GM12878 (cell line): ENCODE data around the gene SLC10A4. TPM values are rescaled to one million over a fixed set of nuclear protein-coding genes. Genes with fewer than 3 reads are reported as not detected.
"Not testable (repeated sequence)": the region's sequence is repeated elsewhere in the genome, so short reads cannot be mapped to it uniquely, and the experiment has no call there.

Experiments
- ATAC-seq: fragments of 200-7000 bp; cut with Tn5 transposase; 3 replicates; pipeline ENCODE4 v1.9.1; 2020; ENCODE audit warnings: mild to moderate bottlenecking, moderate library complexity
- BruUV-seq: library from RNA; stranded (reverse); fragments of 400-500 nt; replicated peaks from 2 replicates; lab custom pipeline; 2021; lab: Mats Ljungman, UMichigan
- CTCF ChIA-PET: fragments of 300-600 bp; sonication (Branson Sonifier 250); formaldehyde crosslinking; extraction: SDS; loops from one replicate; lab custom pipeline; 2021; ENCODE audit warnings: inconsistent platforms; lab: Yijun Ruan, JAX
- POLR2A ChIA-PET: fragments of 350-600 bp; formaldehyde crosslinking; extraction: SDS; loops from one replicate; lab custom pipeline; 2021; ENCODE audit warnings: inconsistent platforms; lab: Charles Lee
- RAD21 ChIA-PET: fragments of 300-600 bp; sonication (Branson Sonifier 250); formaldehyde crosslinking; loops from one replicate; lab custom pipeline; 2023; ENCODE audit warnings: antibody characterized with exemption; ENCODE audit not compliant: unreplicated experiment; lab: Charles Lee
- SMC1A ChIA-PET: fragments of 300-600 bp; sonication (Branson Sonifier 250); formaldehyde crosslinking; loops from one replicate; lab custom pipeline; 2023; ENCODE audit not compliant: unreplicated experiment, uncharacterized antibody; lab: Charles Lee
- DNase-seq: peaks from one replicate; pipeline ENCODE4 v3.0.0-alpha.2; 2011; ENCODE audit warnings: low read depth, low spot score
- FAIRE-seq: peaks from 3 replicates; lab custom pipeline; 2011; peaks lifted over from hg19 to GRCh38; lab: Jason Lieb, UNC
- H2AFZ ChIP-seq: 2 replicates; pipeline ENCODE4 v1.6.0; 2011; ENCODE audit warnings: low read depth, low read length, control low read depth; ENCODE audit not compliant: control insufficient read depth
- H3K27ac ChIP-seq: 2 replicates; pipeline ENCODE4 v1.5.1; 2011; ENCODE audit warnings: control low read depth; ENCODE audit not compliant: control insufficient read depth, insufficient read depth
- H3K27me3 ChIP-seq, 2 experiments: replicated peaks in 1 of 2; 2 replicates each; pipeline versions ENCODE4 v1.6.0 to v1.6.1; 2011; ENCODE audit warnings: low read length in 1 of 2; ENCODE audit not compliant: control insufficient read depth in 2 of 2, insufficient read depth in 2 of 2
- H3K36me3 ChIP-seq, 2 experiments: 2 replicates each; pipeline ENCODE4 v1.5.1; 2011; ENCODE audit warnings: low read length in 1 of 2; ENCODE audit not compliant: control insufficient read depth in 2 of 2, insufficient read depth in 2 of 2
- H3K4me1 ChIP-seq: 2 replicates; pipeline ENCODE4 v1.6.1; 2011; ENCODE audit warnings: mild to moderate bottlenecking, low read length, moderate library complexity, mixed read lengths; ENCODE audit not compliant: control insufficient read depth, insufficient read depth
- H3K4me2 ChIP-seq: 2 replicates; pipeline ENCODE4 v1.6.0; 2011; ENCODE audit warnings: control low read depth; ENCODE audit not compliant: control insufficient read depth, insufficient read depth
- H3K4me3 ChIP-seq: fragments of 200-600 bp; sonication (generic); 2 replicates; pipeline ENCODE4 v1.5.1; 2016
- H3K79me2 ChIP-seq: 2 replicates; pipeline ENCODE4 v1.6.0; 2011; ENCODE audit warnings: low read length; ENCODE audit not compliant: control insufficient read depth, insufficient read depth
- H3K9ac ChIP-seq: 2 replicates; pipeline ENCODE4 v1.8.0; 2011; ENCODE audit warnings: low read length, control low read depth, mixed read lengths; ENCODE audit not compliant: control insufficient read depth, insufficient read depth
- H3K9me3 ChIP-seq: replicated peaks from 3 replicates; pipeline ENCODE4 v1.5.1; 2011; ENCODE audit warnings: mild to moderate bottlenecking, low read length; ENCODE audit not compliant: control insufficient read depth, insufficient read depth
- H4K20me1 ChIP-seq: 2 replicates; pipeline ENCODE4 v1.6.0; 2011; ENCODE audit not compliant: control insufficient read depth, insufficient read depth
- CHD4 ChIP-seq: fragments of 200-600 bp; sonication (generic); IDR thresholded peaks from 2 replicates; pipeline ENCODE4 v1.6.1; 2016; ENCODE audit warnings: mild to moderate bottlenecking
- CREM ChIP-seq: IDR thresholded peaks from 2 replicates; pipeline ENCODE4 v1.6.1; 2014; ENCODE audit warnings: antibody characterized with exemption, low read depth
- NFIC ChIP-seq: IDR thresholded peaks from 2 replicates; pipeline ENCODE4 v1.6.1; 2012; ENCODE audit warnings: low read depth, mild to moderate bottlenecking, inconsistent platforms, low read length, moderate library complexity
- NFYA ChIP-seq: IDR thresholded peaks from 2 replicates; pipeline ENCODE4 v1.6.1; 2011; ENCODE audit warnings: low read depth, mild to moderate bottlenecking, low read length, improper control_type of control experiment, borderline replicate concordance
- RCOR1 ChIP-seq: conservative IDR thresholded peaks from 2 replicates; pipeline ENCODE4 v1.6.1; 2012; ENCODE audit warnings: low read depth, low read length, improper control_type of control experiment
- WGBS: methylation state at CpG from one replicate; pipeline ENCODE4 v1.1.6; 2016; ENCODE audit warnings: low lambda C conversion rate; ENCODE audit not compliant: insufficient replicate concordance, insufficient coverage; ENCODE audit errors: missing lambda C conversion rate; 5-methylcytosine and 5-hydroxymethylcytosine counted together
- in situ Hi-C: fragments of 300-500 bp; cut with MboI; formaldehyde crosslinking; loops from 9 replicates; pipeline ENCODE4 v1.14.3; 2018; ENCODE audit warnings: mixed read lengths
- intact Hi-C: fragments of 100-400 bp; cut with micrococcal nuclease; formaldehyde crosslinking; loops from one replicate; pipeline ENCODE4 v1.14.2; 2022; ENCODE audit not compliant: unreplicated experiment
- polyA plus RNA-seq, 11 experiments: library from polyadenylated mRNA; depleted of rRNA in 4 of 11; unstranded in 6 of 11; stranded (reverse) in 5 of 11; fragments of >200 nt; fragmentation: Nextera tagmentation in 4 of 11; fragmentation: Illumina TruSeq in 1 of 11; extraction: Ambion mirVana in 4 of 11; extraction: Trizol in 1 of 11; gene quantifications; 1 replicate in 1 of 11; 2 replicates in 10 of 11; pipeline versions ENCODE4 v1.2.1 to v1.2.3, GENCODE V29; 2011 to 2016; ENCODE audit warnings: inconsistent platforms in 2 of 11, missing spikeins in 2 of 11, low read depth in 1 of 11
- total RNA-seq, 4 experiments: library from RNA; depleted of rRNA in 3 of 4; stranded (reverse); fragments of >200 nt in 3 of 4; fragmentation: Illumina TruSeq in 1 of 4; extraction: Trizol in 1 of 4; gene quantifications; 2 replicates each; pipeline versions ENCODE4 v1.2.1 to v1.2.3, GENCODE V29; 2013 to 2021
- TF ChIP-seq, protein P1 (sequence below): IDR thresholded peaks from 2 replicates; pipeline ENCODE4 v1.6.1; 2012; ENCODE audit warnings: mild to moderate bottlenecking, low read depth, low read length
- TF ChIP-seq, protein P2 (sequence below): fragments of 450-650 bp; IDR thresholded peaks from 2 replicates; pipeline ENCODE4 v1.6.1; 2017; ENCODE audit warnings: antibody characterized with exemption, mild to moderate bottlenecking, moderate library complexity

Gene SLC10A4
- total and polyA plus RNA-seq, 10 of the 15 experiments (the other 5 are each of a cell fraction or from before 2014, with no cell fraction given) = 0.12 TPM; not detected in 9

DNA sequence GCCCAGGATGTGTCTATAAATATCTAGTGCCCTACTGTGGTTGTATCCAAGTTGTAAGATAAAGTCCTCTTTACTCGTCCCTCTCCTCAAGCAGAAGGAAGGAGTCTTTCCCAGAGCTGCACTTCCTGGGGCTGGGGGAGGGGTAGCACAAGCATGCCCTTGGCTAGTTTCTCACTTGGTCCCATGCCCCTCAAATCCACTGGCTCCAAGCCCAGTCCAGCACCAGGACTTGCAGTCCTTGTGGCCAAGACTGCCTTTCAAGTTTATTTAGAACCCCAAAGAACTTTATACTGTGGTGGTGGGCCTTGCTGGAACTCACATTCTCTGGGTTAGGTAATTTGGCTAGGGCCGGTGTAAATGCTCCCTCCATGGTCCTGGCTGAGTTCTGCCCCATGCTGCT is 43.2 kb upstream of the SLC10A4 start:
- 27% methylated on average over 2 of the region's 2 CpGs for WGBS
- POLR2A ChIA-PET = no interaction called here

GRCh38 chr4:48440914-48441313 is 42.2 kb upstream of the SLC10A4 start:
- CTCF ChIA-PET = interaction anchor here (0.8 kb wide), 1 partner anchor 84 kb away, joined by 3 read pairs; no protein-coding TSS in a partner anchor
- RAD21 ChIA-PET = interaction anchor here (1.0 kb wide), 1 partner anchor 521 kb away, joined by 4 read pairs; no protein-coding TSS in a partner anchor
- WGBS = 39% methylated on average over 5 of the region's 5 CpGs

More for the DNA sequence above, 43.2 kb upstream of the SLC10A4 start:
- in situ Hi-C loops = loop anchor here (10.0 kb wide), 1 partner anchor 65 kb away; no protein-coding TSS in a partner anchor
- ATAC-seq (no peak), FAIRE-seq (no peak), DNase-seq (no peak)
- peaks cover 1% of the 10 kb centered on the region; the same call in 1 of the 3 replicates for H3K9me3 ChIP-seq
- H3K4me2 ChIP-seq = no peak overlapping the region
- H4K20me1 ChIP-seq = no peaks in the 10 kb centered on the region
- no peaks in the 10 kb centered on the region for H3K4me1 ChIP-seq
- H3K4me3 ChIP-seq = no peak overlapping the region
- SMC1A ChIA-PET = no interaction called here
- H3K79me2 ChIP-seq = no peaks in the 10 kb centered on the region
- H3K27ac ChIP-seq = no peak overlapping the region
- intact Hi-C loops = no loop called here
- H2AFZ ChIP-seq = no peak overlapping the region
- TF ChIP-seq, protein P1, sequence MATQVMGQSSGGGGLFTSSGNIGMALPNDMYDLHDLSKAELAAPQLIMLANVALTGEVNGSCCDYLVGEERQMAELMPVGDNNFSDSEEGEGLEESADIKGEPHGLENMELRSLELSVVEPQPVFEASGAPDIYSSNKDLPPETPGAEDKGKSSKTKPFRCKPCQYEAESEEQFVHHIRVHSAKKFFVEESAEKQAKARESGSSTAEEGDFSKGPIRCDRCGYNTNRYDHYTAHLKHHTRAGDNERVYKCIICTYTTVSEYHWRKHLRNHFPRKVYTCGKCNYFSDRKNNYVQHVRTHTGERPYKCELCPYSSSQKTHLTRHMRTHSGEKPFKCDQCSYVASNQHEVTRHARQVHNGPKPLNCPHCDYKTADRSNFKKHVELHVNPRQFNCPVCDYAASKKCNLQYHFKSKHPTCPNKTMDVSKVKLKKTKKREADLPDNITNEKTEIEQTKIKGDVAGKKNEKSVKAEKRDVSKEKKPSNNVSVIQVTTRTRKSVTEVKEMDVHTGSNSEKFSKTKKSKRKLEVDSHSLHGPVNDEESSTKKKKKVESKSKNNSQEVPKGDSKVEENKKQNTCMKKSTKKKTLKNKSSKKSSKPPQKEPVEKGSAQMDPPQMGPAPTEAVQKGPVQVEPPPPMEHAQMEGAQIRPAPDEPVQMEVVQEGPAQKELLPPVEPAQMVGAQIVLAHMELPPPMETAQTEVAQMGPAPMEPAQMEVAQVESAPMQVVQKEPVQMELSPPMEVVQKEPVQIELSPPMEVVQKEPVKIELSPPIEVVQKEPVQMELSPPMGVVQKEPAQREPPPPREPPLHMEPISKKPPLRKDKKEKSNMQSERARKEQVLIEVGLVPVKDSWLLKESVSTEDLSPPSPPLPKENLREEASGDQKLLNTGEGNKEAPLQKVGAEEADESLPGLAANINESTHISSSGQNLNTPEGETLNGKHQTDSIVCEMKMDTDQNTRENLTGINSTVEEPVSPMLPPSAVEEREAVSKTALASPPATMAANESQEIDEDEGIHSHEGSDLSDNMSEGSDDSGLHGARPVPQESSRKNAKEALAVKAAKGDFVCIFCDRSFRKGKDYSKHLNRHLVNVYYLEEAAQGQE = no peak
- no peak for TF ChIP-seq NFYA
- TF ChIP-seq, protein P2, sequence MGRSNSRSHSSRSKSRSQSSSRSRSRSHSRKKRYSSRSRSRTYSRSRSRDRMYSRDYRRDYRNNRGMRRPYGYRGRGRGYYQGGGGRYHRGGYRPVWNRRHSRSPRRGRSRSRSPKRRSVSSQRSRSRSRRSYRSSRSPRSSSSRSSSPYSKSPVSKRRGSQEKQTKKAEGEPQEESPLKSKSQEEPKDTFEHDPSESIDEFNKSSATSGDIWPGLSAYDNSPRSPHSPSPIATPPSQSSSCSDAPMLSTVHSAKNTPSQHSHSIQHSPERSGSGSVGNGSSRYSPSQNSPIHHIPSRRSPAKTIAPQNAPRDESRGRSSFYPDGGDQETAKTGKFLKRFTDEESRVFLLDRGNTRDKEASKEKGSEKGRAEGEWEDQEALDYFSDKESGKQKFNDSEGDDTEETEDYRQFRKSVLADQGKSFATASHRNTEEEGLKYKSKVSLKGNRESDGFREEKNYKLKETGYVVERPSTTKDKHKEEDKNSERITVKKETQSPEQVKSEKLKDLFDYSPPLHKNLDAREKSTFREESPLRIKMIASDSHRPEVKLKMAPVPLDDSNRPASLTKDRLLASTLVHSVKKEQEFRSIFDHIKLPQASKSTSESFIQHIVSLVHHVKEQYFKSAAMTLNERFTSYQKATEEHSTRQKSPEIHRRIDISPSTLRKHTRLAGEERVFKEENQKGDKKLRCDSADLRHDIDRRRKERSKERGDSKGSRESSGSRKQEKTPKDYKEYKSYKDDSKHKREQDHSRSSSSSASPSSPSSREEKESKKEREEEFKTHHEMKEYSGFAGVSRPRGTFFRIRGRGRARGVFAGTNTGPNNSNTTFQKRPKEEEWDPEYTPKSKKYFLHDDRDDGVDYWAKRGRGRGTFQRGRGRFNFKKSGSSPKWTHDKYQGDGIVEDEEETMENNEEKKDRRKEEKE = no peak
- TF ChIP-seq CHD4 = no peak
- TF ChIP-seq RCOR1 = no peak
- TF ChIP-seq NFIC = no peak
- TF ChIP-seq CREM = no peak
- RAD21 ChIA-PET = no interaction called here
- no peaks in the 10 kb centered on the region for H3K36me3 ChIP-seq
- H3K9ac ChIP-seq = no peak overlapping the region
- CTCF ChIA-PET = interaction anchor here (0.8 kb wide), 1 partner anchor 83 kb away, joined by 3 read pairs; no protein-coding TSS in a partner anchor
- H3K27me3 ChIP-seq = no peaks in the 10 kb centered on the region
- BruUV-seq = no TSS peak

More at GRCh38 chr4:48440914-48441313, 42.2 kb upstream of the SLC10A4 start:
- H3K4me3 ChIP-seq, H3K4me2 ChIP-seq, H3K27ac ChIP-seq, H3K79me2 ChIP-seq, ATAC-seq, intact Hi-C loops, BruUV-seq, DNase-seq, H3K4me1 ChIP-seq, POLR2A ChIA-PET, H3K9ac ChIP-seq, H3K36me3 ChIP-seq, in situ Hi-C loops, H3K9me3 ChIP-seq, H3K27me3 ChIP-seq, H4K20me1 ChIP-seq, H2AFZ ChIP-seq, FAIRE-seq: not testable (repeated sequence)
- SMC1A ChIA-PET = interaction anchor here (1.5 kb wide), 1 partner anchor 408 kb away, joined by 3 read pairs; no protein-coding TSS in a partner anchor
